Loucy (cell line): ENCODE data around the gene NBR1.
"Not testable (repeated sequence)": the region's sequence is repeated elsewhere in the genome, so short reads cannot be mapped to it uniquely, and the experiment has no call there.

Experiments used
- H2AFZ ChIP-seq: fragments of 200-600 bp; sonication (generic); 2 replicates; pipeline ENCODE4 v1.6.0; 2016; ENCODE audit warnings: antibody characterized with exemption, mild to moderate bottlenecking, low read length, moderate library complexity
- H3F3A ChIP-seq: fragments of 200-600 bp; 2 replicates; pipeline ENCODE4 v1.6.0; 2016; ENCODE audit warnings: antibody characterized with exemption, low read depth, mild to moderate bottlenecking
- H3K27me3 ChIP-seq: fragments of 200-600 bp; sonication (generic); 2 replicates; pipeline ENCODE4 v1.6.1; 2014; ENCODE audit warnings: low read length, mild to moderate bottlenecking; ENCODE audit not compliant: insufficient read depth, poor library complexity, severe bottlenecking
- H3K36me3 ChIP-seq: fragments of 200-600 bp; sonication (generic); 2 replicates; pipeline ENCODE4 v1.6.1; 2016; ENCODE audit warnings: low read length; ENCODE audit not compliant: insufficient read depth
- H3K4me1 ChIP-seq: fragments of 200-600 bp; sonication (generic); 2 replicates; pipeline ENCODE4 v1.5.1; 2014; ENCODE audit warnings: low read length, mild to moderate bottlenecking; ENCODE audit not compliant: insufficient read depth, poor library complexity, severe bottlenecking
- H3K4me2 ChIP-seq: fragments of 200-600 bp; sonication (generic); 2 replicates; pipeline ENCODE4 v1.6.0; 2014; ENCODE audit warnings: antibody characterized with exemption, low read length, low read depth, mild to moderate bottlenecking; ENCODE audit not compliant: poor library complexity, severe bottlenecking
- H3K4me3 ChIP-seq: fragments of 200-600 bp; sonication (generic); 2 replicates; pipeline ENCODE4 v1.5.1; 2014; ENCODE audit warnings: low read length, mild to moderate bottlenecking, mixed read lengths; ENCODE audit not compliant: poor library complexity, severe bottlenecking
- H3K79me2 ChIP-seq: fragments of 200-600 bp; sonication (generic); 2 replicates; pipeline ENCODE4 v1.6.1; 2014; ENCODE audit warnings: low read length; ENCODE audit not compliant: insufficient read depth
- H3K9ac ChIP-seq: fragments of 200-600 bp; sonication (generic); 2 replicates; pipeline ENCODE4 v1.6.0; 2014; ENCODE audit warnings: mild to moderate bottlenecking, low read depth, low read length, moderate library complexity; ENCODE audit not compliant: poor library complexity, severe bottlenecking
- H3K9me2 ChIP-seq: fragments of 200-600 bp; sonication (generic); replicated peaks from 2 replicates; pipeline ENCODE4 v1.6.1; 2016; ENCODE audit warnings: low read depth, low read length, mixed read lengths
- H3K9me3 ChIP-seq: fragments of 200-600 bp; sonication (generic); 2 replicates; pipeline ENCODE4 v1.6.1; 2014; ENCODE audit warnings: mild to moderate bottlenecking, antibody characterized with exemption, low read length, low read depth; ENCODE audit not compliant: insufficient read depth
- H4K20me1 ChIP-seq: fragments of 200-600 bp; sonication (generic); 2 replicates; pipeline ENCODE4 v1.6.0; 2014; ENCODE audit warnings: antibody characterized with exemption, low read length, mild to moderate bottlenecking; ENCODE audit not compliant: insufficient read depth, poor library complexity, severe bottlenecking
- EZH2phosphoT487 ChIP-seq: fragments of 200-600 bp; IDR thresholded peaks from 2 replicates; pipeline ENCODE4 v1.6.1; 2018; ENCODE audit warnings: antibody characterized with exemption, mild to moderate bottlenecking, moderate library complexity, borderline replicate concordance
- TF ChIP-seq, protein P1 (sequence below): fragments of 200-600 bp; sonication (generic); conservative IDR thresholded peaks from 2 replicates; pipeline ENCODE4 v1.5.1; 2014; ENCODE audit warnings: mild to moderate bottlenecking, antibody characterized with exemption, low read length

Gene NBR1

DNA sequence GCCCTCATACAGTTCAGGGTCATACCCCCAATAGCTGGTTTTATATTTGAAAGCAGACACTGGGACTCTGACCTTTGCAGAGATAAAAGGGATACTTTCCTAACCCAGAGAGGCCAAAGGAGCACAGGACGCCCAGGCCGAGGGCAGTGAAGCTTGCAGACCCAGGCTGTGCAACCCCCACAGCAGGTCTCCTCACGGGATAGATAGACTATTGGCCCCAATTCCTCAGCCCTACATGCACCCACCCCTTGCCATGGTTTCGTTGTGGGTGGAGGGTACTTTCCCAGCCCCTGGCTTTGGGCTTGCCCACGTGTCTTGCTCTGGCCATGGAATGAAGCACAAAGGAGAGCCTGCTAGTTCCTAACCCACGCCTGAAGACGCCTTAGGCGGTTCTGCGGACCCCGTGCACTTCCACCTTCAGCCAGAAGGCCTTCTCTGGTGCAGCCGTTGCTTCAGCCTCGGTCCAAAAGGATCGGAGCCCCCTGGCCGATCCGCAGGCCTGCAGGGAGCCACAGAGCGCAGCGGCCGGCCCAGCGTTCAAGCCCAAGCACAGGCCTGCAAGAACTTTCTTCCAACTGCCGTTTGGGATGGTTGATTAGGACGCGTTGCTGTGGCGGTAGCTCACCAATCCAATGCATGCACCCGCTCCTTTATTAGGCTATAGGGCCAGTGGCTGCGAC lies 36.1 kb upstream of the NBR1 start:
- TF ChIP-seq EZH2phosphoT487, result no peak
- TF ChIP-seq, protein P1, sequence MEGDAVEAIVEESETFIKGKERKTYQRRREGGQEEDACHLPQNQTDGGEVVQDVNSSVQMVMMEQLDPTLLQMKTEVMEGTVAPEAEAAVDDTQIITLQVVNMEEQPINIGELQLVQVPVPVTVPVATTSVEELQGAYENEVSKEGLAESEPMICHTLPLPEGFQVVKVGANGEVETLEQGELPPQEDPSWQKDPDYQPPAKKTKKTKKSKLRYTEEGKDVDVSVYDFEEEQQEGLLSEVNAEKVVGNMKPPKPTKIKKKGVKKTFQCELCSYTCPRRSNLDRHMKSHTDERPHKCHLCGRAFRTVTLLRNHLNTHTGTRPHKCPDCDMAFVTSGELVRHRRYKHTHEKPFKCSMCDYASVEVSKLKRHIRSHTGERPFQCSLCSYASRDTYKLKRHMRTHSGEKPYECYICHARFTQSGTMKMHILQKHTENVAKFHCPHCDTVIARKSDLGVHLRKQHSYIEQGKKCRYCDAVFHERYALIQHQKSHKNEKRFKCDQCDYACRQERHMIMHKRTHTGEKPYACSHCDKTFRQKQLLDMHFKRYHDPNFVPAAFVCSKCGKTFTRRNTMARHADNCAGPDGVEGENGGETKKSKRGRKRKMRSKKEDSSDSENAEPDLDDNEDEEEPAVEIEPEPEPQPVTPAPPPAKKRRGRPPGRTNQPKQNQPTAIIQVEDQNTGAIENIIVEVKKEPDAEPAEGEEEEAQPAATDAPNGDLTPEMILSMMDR, result no peak

DNA sequence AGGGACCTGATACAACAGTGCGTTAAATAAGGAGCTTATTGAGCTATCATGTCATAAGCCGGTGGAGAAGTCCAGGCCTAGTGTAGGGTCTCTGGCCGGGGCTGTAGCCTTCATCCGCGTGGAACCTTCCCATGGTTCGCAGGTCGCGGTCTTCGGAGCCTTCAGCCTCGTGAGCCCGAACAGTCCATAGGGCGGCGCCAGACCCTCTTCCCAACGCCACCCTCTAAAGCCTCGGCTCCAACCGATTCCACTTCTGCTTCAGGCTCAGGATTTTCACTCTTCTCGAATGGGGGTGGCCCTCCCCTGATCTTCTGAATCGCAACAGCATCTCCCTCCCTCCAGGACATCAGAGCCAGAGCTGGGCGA lies 35.6 kb upstream of the NBR1 start:
- Histone ChIP-seq H3K27me3 (no peaks in the 10 kb centered on the region), H3K4me2 (peak overlapping the region; percentile 55), H4K20me1 (no peaks in the 10 kb centered on the region), H2AFZ (no peak overlapping the region), H3K4me3 (no peak overlapping the region), H3F3A (0 out of 2 replicates have a peak, but pooled peaks cover 5% of the 10 kb centered on the region), H3K36me3 (no peaks in the 10 kb centered on the region), H3K9ac (peak overlapping the region; percentile 61), H3K9me2 (no peaks in the 10 kb centered on the region), H3K4me1 (peaks cover 12% of the 10 kb centered on the region), H3K79me2 (0 out of 2 replicates have a peak, but pooled peaks cover 7% of the 10 kb centered on the region), H3K9me3 (no peaks in the 10 kb centered on the region)
- TF ChIP-seq EZH2phosphoT487, result no peak
- TF ChIP-seq, protein P1, result no peak

More for the DNA sequence above, 36.1 kb upstream of the NBR1 start:
- no peaks in the 10 kb centered on the region for H3K36me3 ChIP-seq
- no peaks in the 10 kb centered on the region for H4K20me1 ChIP-seq
- H3K9me3 ChIP-seq, result no peaks in the 10 kb centered on the region
- peak overlapping the region; percentile 55 for H3K4me2 ChIP-seq
- H3K9ac ChIP-seq, result no peak overlapping the region
- H3F3A ChIP-seq, result 0 out of 2 replicates have a peak, but pooled peaks cover 5% of the 10 kb centered on the region
- no peak overlapping the region for H2AFZ ChIP-seq
- H3K4me1 ChIP-seq, result peaks cover 12% of the 10 kb centered on the region
- no peaks in the 10 kb centered on the region for H3K9me2 ChIP-seq
- no peaks in the 10 kb centered on the region for H3K27me3 ChIP-seq
- H3K4me3 ChIP-seq, result no peak overlapping the region
- 0 out of 2 replicates have a peak, but pooled peaks cover 7% of the 10 kb centered on the region for H3K79me2 ChIP-seq

DNA sequence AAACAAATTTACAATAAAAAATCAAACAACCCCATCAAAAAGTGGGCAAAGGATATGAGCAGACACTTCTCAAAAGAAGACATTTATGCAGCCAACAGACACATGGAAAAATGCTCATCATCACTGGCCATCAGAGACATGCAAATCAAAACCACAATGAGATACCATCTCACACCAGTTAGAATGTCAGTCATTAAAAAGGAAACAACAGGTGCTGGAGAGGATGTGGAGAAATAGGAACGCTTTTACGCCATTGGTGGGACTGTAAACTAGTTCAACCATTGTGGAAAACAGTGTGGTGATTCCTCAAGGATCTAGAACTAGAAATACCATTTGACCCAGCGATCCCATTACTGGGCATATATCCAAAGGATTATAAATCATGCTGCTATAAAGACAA lies 34.4 kb upstream of the NBR1 start:
- H3K79me2 ChIP-seq, H3K9me2 ChIP-seq, H3K9me3 ChIP-seq, H4K20me1 ChIP-seq, H3K36me3 ChIP-seq, H3K4me3 ChIP-seq, H3K9ac ChIP-seq, H3K27me3 ChIP-seq, H2AFZ ChIP-seq, H3F3A ChIP-seq: not testable (repeated sequence)
- H3K4me2 ChIP-seq, result peak overlapping the region; percentile 55
- peaks cover 12% of the 10 kb centered on the region for H3K4me1 ChIP-seq

DNA sequence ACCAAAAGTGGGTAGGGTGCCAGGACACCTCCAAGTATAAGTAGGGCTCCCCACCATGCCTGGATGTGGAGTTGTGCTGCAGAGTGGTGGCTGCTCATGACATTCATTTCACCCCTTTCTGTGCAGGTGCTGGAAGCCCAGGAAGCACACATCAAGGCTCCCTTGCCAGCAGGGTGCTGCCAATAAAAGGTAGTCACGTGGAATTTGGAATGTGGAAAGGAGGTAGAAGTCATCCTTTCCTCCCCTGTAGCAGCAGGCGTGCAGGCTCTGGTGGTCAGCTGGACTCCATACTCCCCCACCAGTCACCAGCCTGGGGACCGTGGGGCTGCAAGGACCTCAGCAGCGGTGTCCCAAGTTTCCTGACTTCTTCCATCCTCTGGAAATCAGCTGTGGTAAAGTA lies 32.5 kb upstream of the NBR1 start:
- H3K4me2 ChIP-seq, H3K36me3 ChIP-seq, H3K79me2 ChIP-seq, H3K9ac ChIP-seq, H4K20me1 ChIP-seq, H3K27me3 ChIP-seq, H2AFZ ChIP-seq, H3K9me2 ChIP-seq, H3F3A ChIP-seq, H3K4me3 ChIP-seq, H3K9me3 ChIP-seq: not testable (repeated sequence)
- peaks cover 12% of the 10 kb centered on the region for H3K4me1 ChIP-seq
